Transverse colon (tissue), 4 donors: ENCODE results near the gene NBAS. TPM values are rescaled to one million over a fixed set of nuclear protein-coding genes. Genes with fewer than 3 reads are reported as not detected.

ENCODE experiments used
- DNase-seq: peaks from one replicate; pipeline ENCODE4 v3.0.0-alpha.2; 2019
- H3K27ac ChIP-seq, 4 donors: fragments of 200-600 bp; sonication (generic); 2 replicates each; pipeline ENCODE4 v1.5.1; 2016 to 2018; ENCODE audit warnings: inconsistent platforms in 4 of 4
- H3K27me3 ChIP-seq: fragments of 200-600 bp; sonication (generic); 2 replicates; pipeline ENCODE4 v1.5.1; 2017; ENCODE audit warnings: inconsistent platforms
- H3K36me3 ChIP-seq, 4 donors: fragments of 200-600 bp; sonication (generic); 2 replicates each; pipeline ENCODE4 v1.5.1; 2017 to 2019; ENCODE audit warnings: inconsistent platforms in 4 of 4
- H3K4me1 ChIP-seq, 4 donors: fragments of 200-600 bp; sonication (generic); 2 replicates each; pipeline ENCODE4 v1.5.1; 2017 to 2020; ENCODE audit warnings: inconsistent platforms in 4 of 4
- H3K4me3 ChIP-seq, 4 donors: fragments of 200-600 bp; sonication (generic); 1 replicate in 1 of 4; 2 replicates in 3 of 4; pipeline versions ENCODE4 v1.5.1 to v1.6.1; 2017 to 2019; ENCODE audit warnings: inconsistent platforms in 4 of 4
- H3K9me3 ChIP-seq, 2 donors: fragments of 200-600 bp; sonication (generic); 2 replicates each; pipeline ENCODE4 v1.5.1; 2017 to 2019; ENCODE audit warnings: inconsistent platforms in 2 of 2
- EP300 ChIP-seq: sonication (generic); formaldehyde crosslinking; IDR thresholded peaks from one replicate; pipeline ENCODE4 v1.6.1; 2017; ENCODE audit warnings: antibody characterized with exemption, low read depth
- POLR2A ChIP-seq: fragments of 450-650 bp; IDR thresholded peaks from one replicate; pipeline ENCODE4 v1.6.1; 2016; ENCODE audit warnings: antibody characterized with exemption, mild to moderate bottlenecking, moderate library complexity
- POLR2AphosphoS5 ChIP-seq, 3 donors: sonication (generic); formaldehyde crosslinking; IDR thresholded peaks; one replicate each; pipeline ENCODE4 v1.6.1; 2016; ENCODE audit warnings: antibody characterized with exemption in 3 of 3
- whole genome bisulfite sequencing, 2 donors: methylation state at CpG; one replicate each; pipeline ENCODE4 v1.1.5; 2018; ENCODE audit warnings: low coverage in 1 of 2; 5-methylcytosine and 5-hydroxymethylcytosine counted together
- in situ Hi-C, 4 donors: fragments of 200-750 bp; cut with MboI; loops; one replicate each; pipeline versions ENCODE4 v1.15.0 to v1.15.1; 2017; ENCODE audit warnings: low sequenced_read_pairs in 3 of 4, low pct_ligation_motif_present in 1 of 4, low pct_unique_long_range_greater_than_20kb in 1 of 4
- intact Hi-C: fragments of 100-400 bp; cut with DNase I; formaldehyde crosslinking; loops from one replicate; pipeline ENCODE4 v1.15.1; 2023; ENCODE audit warnings: low total_unique reads
- total RNA-seq, 4 donors: library from RNA; depleted of rRNA; stranded (reverse); fragments of >200 nt; gene quantifications; one replicate each; pipeline ENCODE4 v1.1.0, GENCODE V29; 2016
- TF ChIP-seq, protein P1 (sequence below), 5 experiments: fragments of 200-600 bp in 3 of 5; fragments of 450-650 bp in 2 of 5; sonication (generic) in 3 of 5; IDR thresholded peaks; 1 replicate in 2 of 5; 2 replicates in 3 of 5; pipeline ENCODE4 v1.5.1; 2016 to 2017; ENCODE audit warnings: antibody characterized with exemption in 5 of 5, inconsistent platforms in 3 of 5, mild to moderate bottlenecking in 2 of 5, moderate library complexity in 1 of 5

NBAS gene
- total RNA-seq, 4 donors from 2014 or later, result 30.6 to 43.2 (median 34.5) TPM

GRCh38 chr2:15369129-15369528 lies 192.0 kb downstream of the NBAS start:
- intact Hi-C loops, result no loop called here
- Histone ChIP-seq H3K27ac (no peak overlapping the region), H3K4me3 (no peak overlapping the region), H3K36me3 (peaks cover 0 to 15% (median 0%) of the 10 kb centered on the region in 4 donors), H3K27me3 (no peaks in the 10 kb centered on the region), H3K4me1 (no peaks in the 10 kb centered on the region), H3K9me3 (no peaks in the 10 kb centered on the region)
- no peak for TF ChIP-seq POLR2AphosphoS5 (IDR thresholded peaks at IDR 0.05)
- TF ChIP-seq POLR2A, result no peak
- TF ChIP-seq, protein P1, sequence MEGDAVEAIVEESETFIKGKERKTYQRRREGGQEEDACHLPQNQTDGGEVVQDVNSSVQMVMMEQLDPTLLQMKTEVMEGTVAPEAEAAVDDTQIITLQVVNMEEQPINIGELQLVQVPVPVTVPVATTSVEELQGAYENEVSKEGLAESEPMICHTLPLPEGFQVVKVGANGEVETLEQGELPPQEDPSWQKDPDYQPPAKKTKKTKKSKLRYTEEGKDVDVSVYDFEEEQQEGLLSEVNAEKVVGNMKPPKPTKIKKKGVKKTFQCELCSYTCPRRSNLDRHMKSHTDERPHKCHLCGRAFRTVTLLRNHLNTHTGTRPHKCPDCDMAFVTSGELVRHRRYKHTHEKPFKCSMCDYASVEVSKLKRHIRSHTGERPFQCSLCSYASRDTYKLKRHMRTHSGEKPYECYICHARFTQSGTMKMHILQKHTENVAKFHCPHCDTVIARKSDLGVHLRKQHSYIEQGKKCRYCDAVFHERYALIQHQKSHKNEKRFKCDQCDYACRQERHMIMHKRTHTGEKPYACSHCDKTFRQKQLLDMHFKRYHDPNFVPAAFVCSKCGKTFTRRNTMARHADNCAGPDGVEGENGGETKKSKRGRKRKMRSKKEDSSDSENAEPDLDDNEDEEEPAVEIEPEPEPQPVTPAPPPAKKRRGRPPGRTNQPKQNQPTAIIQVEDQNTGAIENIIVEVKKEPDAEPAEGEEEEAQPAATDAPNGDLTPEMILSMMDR (IDR thresholded peaks at IDR 0.05), result no peak
- TF ChIP-seq EP300, result no peak
- in situ Hi-C loops, result no loop called here
- no peak for DNase-seq
- 95 to 100% methylated on average over 2 of the region's 2 CpGs for WGBS, 2 donors

GRCh38 chr2:15367715-15368114 lies 193.4 kb downstream of the NBAS start:
- Histone ChIP-seq H3K4me1 (no peaks in the 10 kb centered on the region), H3K36me3 (peaks cover 0 to 15% (median 0%) of the 10 kb centered on the region in 4 donors), H3K9me3 (no peaks in the 10 kb centered on the region), H3K4me3 (no peak overlapping the region), H3K27ac (no peak overlapping the region), H3K27me3 (no peaks in the 10 kb centered on the region)
- intact Hi-C loops, result no loop called here
- DNase-seq, result no peak
- in situ Hi-C loops, result no loop called here
- TF ChIP-seq POLR2A, result no peak
- TF ChIP-seq, protein P1 (IDR thresholded peaks at IDR 0.05), result no peak
- no peak for TF ChIP-seq EP300
- TF ChIP-seq POLR2AphosphoS5 (IDR thresholded peaks at IDR 0.05), result no peak
- WGBS, 2 donors, result 96 to 100% methylated on average over 2 of the region's 2 CpGs

DNA sequence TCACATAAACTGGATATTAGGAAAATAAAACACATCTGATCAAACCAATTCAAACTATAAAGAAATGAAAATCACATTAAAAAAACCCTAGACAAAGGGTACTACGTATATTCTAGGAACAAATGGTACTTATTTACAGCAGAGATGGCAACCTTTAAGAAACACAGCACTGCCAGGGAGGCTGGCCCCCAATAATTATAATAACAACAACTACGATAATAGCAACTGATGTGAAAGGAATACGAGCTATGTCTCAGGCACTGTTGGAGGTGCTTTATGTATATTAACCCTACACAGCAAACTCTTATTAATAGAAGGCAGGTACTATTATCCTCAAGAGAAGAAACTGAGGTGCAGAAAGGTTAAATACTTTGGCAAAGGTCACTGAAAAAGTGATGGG lies 193.9 kb downstream of the NBAS start:
- no peak for TF ChIP-seq EP300
- TF ChIP-seq POLR2AphosphoS5 (IDR thresholded peaks at IDR 0.05), result no peak
- no peak for TF ChIP-seq POLR2A
- TF ChIP-seq, protein P1 (IDR thresholded peaks at IDR 0.05), result no peak
- 90% methylated on average over 3 of the region's 3 CpGs for WGBS, 2 donors
- intact Hi-C loops, result no loop called here
- Histone ChIP-seq H3K9me3 (no peaks in the 10 kb centered on the region), H3K36me3 (peaks cover 0 to 15% (median 0%) of the 10 kb centered on the region in 4 donors), H3K4me3 (no peak overlapping the region), H3K27me3 (no peaks in the 10 kb centered on the region), H3K27ac (no peak overlapping the region), H3K4me1 (no peaks in the 10 kb centered on the region)
- no peak for DNase-seq
- in situ Hi-C loops, result no loop called here

DNA sequence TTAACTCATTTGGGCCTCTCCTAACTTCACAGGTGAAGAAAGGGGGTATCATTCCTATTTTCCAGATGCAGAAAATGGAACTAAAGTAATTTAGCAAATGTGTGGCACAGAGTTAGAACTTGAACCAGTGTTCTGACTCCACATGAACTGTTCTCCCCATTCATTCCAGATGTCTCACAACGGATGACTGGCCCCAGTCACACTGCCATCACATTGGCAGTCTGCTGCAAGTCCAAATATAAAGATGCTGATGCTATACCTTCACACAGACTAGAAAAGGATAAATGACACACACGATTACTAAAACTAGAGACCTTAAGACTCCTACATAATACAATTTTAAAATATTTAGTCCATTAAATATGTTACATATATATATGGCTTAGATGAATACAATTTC lies 195.7 kb downstream of the NBAS start:
- peaks cover 0 to 11% (median 0%) of the 10 kb centered on the region in 4 donors for H3K36me3 ChIP-seq
- no peaks in the 10 kb centered on the region for H3K4me1 ChIP-seq
- no peak for DNase-seq
- no peaks in the 10 kb centered on the region for H3K27me3 ChIP-seq
- H3K27ac ChIP-seq, result no peak overlapping the region
- H3K4me3 ChIP-seq, result no peak overlapping the region
- intact Hi-C loops (no loop called here), in situ Hi-C loops (no loop called here)
- 60 to 68% methylated on average over 2 of the region's 2 CpGs for WGBS, 2 donors
- TF ChIP-seq EP300, result no peak
- TF ChIP-seq POLR2A, result no peak
- TF ChIP-seq, protein P1 (IDR thresholded peaks at IDR 0.05), result no peak
- TF ChIP-seq POLR2AphosphoS5 (IDR thresholded peaks at IDR 0.05), result no peak
- no peaks in the 10 kb centered on the region for H3K9me3 ChIP-seq
